Dermis blood vessel endothelial cell (primary cell): ENCODE measurements around the gene ANKLE1. TPM values are rescaled to one million over a fixed set of nuclear protein-coding genes. Genes with fewer than 3 reads are reported as not detected.
A peak's percentile ranks its signal among the peaks of the same experiment; 100 is the strongest.
"Not testable (repeated sequence)": the region's sequence is repeated elsewhere in the genome, so short reads cannot be mapped to it uniquely, and the experiment has no call there.

Experiments
- DNase-seq: peaks from one replicate; pipeline ENCODE4 v3.0.0; 2010
- total RNA-seq: library from RNA; depleted of rRNA; stranded (reverse); fragments of >200 nt; gene quantifications from 2 replicates; pipeline ENCODE4 v1.2.3, GENCODE V29; 2014

ANKLE1 gene
- total RNA-seq, 1 donor from 2014 or later, result 0.68 TPM

- peak; percentile 87 for DNase-seq
These were observed 906 bp downstream of the ANKLE1 start for GRCh38 chr19:17282488-17283125.

GRCh38 chr19:17283504-17283996 is 1.8 kb downstream of the ANKLE1 start:
- DNase-seq, result no peak

- DNase-seq, result no peak
These were observed 3.9 kb downstream of the ANKLE1 start for GRCh38 chr19:17285415-17286135.

GRCh38 chr19:17286263-17286662 is 4.6 kb downstream of the ANKLE1 start:
- DNase-seq, result no peak

- no peak for DNase-seq
These were observed 5.1 kb downstream of the ANKLE1 start for GRCh38 chr19:17286752-17287151.

GRCh38 chr19:17289489-17289888 is 7.8 kb downstream of the ANKLE1 start:
- DNase-seq, result peak; percentile 92

- peak; percentile 92 for DNase-seq
These were observed 10.8 kb downstream of the ANKLE1 start for GRCh38 chr19:17292301-17293074.

- no peak for DNase-seq
These were observed 11.9 kb downstream of the ANKLE1 start for GRCh38 chr19:17293605-17294004.

- DNase-seq, result peak; percentile 44
These were observed 12.6 kb downstream of the ANKLE1 start for GRCh38 chr19:17294051-17294891.

GRCh38 chr19:17295551-17295950 is 13.8 kb downstream of the ANKLE1 start:
- DNase-seq, result not testable (repeated sequence)

GRCh38 chr19:17296273-17296672 is 14.6 kb downstream of the ANKLE1 start:
- DNase-seq, result peak; percentile 78

GRCh38 chr19:17296976-17297375 is 15.3 kb downstream of the ANKLE1 start:
- DNase-seq, result no peak

GRCh38 chr19:17300992-17301619 is 19.4 kb downstream of the ANKLE1 start:
- DNase-seq, result no peak

GRCh38 chr19:17302391-17303166 is 20.9 kb downstream of the ANKLE1 start:
- no peak for DNase-seq

GRCh38 chr19:17303167-17303939 is 21.7 kb downstream of the ANKLE1 start, which contains the start of gene ABHD8:
Gene ABHD8, minus strand, starts transcription at chr19:17303425. Its CDS starts 1,809 bp downstream, at chr19:17301616.
- DNase-seq, result peak; percentile 98

- DNase-seq, result no peak
These were observed 22.2 kb downstream of the ANKLE1 start for GRCh38 chr19:17303940-17304267.

- no peak for DNase-seq
These were observed 22.9 kb downstream of the ANKLE1 start for GRCh38 chr19:17304386-17305215.

GRCh38 chr19:17305216-17305516 is 23.5 kb downstream of the ANKLE1 start:
- DNase-seq, result no peak

GRCh38 chr19:17305517-17306284 is 24.0 kb downstream of the ANKLE1 start, which contains the start of gene MRPL34:
Gene MRPL34, plus strand, starts transcription at chr19:17305872. Its CDS starts 21 bp downstream, at chr19:17305893.
- DNase-seq, result peak; percentile 99
